ENCODE measurements around the gene SLC15A4. TPM values are rescaled to one million over a fixed set of nuclear protein-coding genes. Genes with fewer than 3 reads are reported as not detected.

SLC15A4 gene
- total RNA-seq, 2 donors from 2014 or later, result 33.5 to 51.5 TPM

DNA sequence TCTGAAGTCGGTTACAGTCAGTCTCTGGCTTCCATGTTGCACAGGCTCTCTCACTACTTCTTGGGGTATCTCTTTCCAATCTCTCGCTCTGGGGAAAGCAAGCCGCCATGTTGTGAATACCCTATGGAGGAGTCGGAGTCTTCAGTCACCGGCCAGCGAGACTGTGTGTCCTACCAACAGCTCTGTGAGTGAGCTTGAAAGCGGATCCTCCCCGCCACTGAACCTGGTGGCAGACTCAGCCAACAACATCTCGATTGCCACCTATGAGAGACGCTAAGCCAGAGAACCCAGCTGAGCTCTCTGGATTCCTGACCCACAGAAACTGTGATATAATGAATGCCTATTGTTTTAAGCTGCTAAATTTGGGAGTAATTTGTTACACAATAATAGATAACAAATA lies 51.5 kb downstream of the SLC15A4 start:
- Histone ChIP-seq H3K9me3 (no peaks in the 10 kb centered on the region), H3K4me1 (replicated peaks) (no peaks in the 10 kb centered on the region), H3K27me3 (replicated peaks; ENCODE audit: insufficient read depth) (no peaks in the 10 kb centered on the region), H3K36me3 (no peaks in the 10 kb centered on the region), H3K4me3 (no peak overlapping the region), H3K27ac (no peak overlapping the region)
- TF ChIP-seq, protein P1, sequence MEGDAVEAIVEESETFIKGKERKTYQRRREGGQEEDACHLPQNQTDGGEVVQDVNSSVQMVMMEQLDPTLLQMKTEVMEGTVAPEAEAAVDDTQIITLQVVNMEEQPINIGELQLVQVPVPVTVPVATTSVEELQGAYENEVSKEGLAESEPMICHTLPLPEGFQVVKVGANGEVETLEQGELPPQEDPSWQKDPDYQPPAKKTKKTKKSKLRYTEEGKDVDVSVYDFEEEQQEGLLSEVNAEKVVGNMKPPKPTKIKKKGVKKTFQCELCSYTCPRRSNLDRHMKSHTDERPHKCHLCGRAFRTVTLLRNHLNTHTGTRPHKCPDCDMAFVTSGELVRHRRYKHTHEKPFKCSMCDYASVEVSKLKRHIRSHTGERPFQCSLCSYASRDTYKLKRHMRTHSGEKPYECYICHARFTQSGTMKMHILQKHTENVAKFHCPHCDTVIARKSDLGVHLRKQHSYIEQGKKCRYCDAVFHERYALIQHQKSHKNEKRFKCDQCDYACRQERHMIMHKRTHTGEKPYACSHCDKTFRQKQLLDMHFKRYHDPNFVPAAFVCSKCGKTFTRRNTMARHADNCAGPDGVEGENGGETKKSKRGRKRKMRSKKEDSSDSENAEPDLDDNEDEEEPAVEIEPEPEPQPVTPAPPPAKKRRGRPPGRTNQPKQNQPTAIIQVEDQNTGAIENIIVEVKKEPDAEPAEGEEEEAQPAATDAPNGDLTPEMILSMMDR (IDR thresholded peaks at IDR 0.05), result no peak
- TF ChIP-seq POLR2A (IDR thresholded peaks at IDR 0.05), result no peak
- TF ChIP-seq POLR2AphosphoS5 (IDR thresholded peaks at IDR 0.05), result no peak
- no peak for DNase-seq (ENCODE audit: low spot score)
- 90% methylated on average over 10 of the region's 10 CpGs for WGBS
- intact Hi-C loops (cut with DNase I), result no loop called here

DNA sequence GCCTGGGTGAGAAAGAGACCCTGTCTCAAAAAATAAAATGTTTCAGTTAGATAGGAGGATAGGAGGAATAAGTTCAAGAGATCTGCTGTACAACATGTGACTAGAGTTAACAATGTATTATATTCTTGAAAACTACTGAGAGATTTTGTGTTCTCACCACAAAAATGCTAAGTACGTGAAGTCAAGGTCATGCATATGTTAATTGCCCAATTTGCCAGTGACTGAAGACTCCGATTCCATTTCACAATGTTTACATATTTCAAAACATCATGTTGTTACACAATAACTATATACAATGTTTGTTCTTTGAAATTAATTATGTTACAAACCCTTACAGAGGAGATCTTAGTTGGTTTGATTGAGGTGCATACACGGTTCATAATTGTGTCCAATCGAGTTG lies 52.1 kb downstream of the SLC15A4 start:
- Histone ChIP-seq H3K4me3 (no peak overlapping the region), H3K9me3 (no peaks in the 10 kb centered on the region), H3K36me3 (no peaks in the 10 kb centered on the region), H3K27ac (no peak overlapping the region), H3K4me1 (replicated peaks) (no peaks in the 10 kb centered on the region), H3K27me3 (replicated peaks; ENCODE audit: insufficient read depth) (peaks cover 1% of the 10 kb centered on the region)
- DNase-seq (ENCODE audit: low spot score), result no peak
- TF ChIP-seq, protein P1 (IDR thresholded peaks at IDR 0.05), result no peak
- TF ChIP-seq POLR2AphosphoS5 (IDR thresholded peaks at IDR 0.05) (no peak), POLR2A (IDR thresholded peaks at IDR 0.05) (no peak)
- WGBS, result 70% methylated on average over 4 of the region's 4 CpGs
- intact Hi-C loops (cut with DNase I), result no loop called here

DNA sequence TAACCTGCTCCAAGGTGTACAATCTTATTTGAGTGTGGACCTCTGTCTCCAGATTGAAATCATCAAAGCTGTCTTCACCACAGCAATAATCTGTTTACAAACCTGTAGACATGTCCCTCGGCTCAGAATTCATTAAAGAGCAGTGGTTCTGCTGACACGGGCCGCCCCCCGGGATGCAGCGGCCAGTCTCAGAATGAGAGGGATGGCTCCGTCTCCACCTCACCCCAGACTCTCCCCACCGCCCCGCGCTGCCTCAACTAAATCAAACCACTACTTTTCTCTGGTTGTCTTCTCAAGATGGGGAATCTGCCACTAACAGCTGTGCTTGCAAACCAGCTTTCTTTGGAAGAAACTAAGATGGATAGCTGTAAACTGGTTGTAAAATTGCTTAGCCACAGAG lies 56.2 kb downstream of the SLC15A4 start:
- H3K27ac ChIP-seq, result no peak overlapping the region
- intact Hi-C loops (cut with DNase I), result no loop called here
- no peak overlapping the region for H3K4me3 ChIP-seq
- H3K9me3 ChIP-seq, result no peaks in the 10 kb centered on the region
- TF ChIP-seq, protein P1 (IDR thresholded peaks at IDR 0.05), result no peak
- TF ChIP-seq POLR2A (IDR thresholded peaks at IDR 0.05) (no peak), POLR2AphosphoS5 (IDR thresholded peaks at IDR 0.05) (no peak)
- H3K36me3 ChIP-seq, result no peaks in the 10 kb centered on the region
- H3K27me3 ChIP-seq (replicated peaks; ENCODE audit: insufficient read depth), result peaks cover 4% of the 10 kb centered on the region
- no peaks in the 10 kb centered on the region for H3K4me1 ChIP-seq (replicated peaks)
- WGBS, result 38% methylated on average over 9 of the region's 9 CpGs
- DNase-seq (ENCODE audit: low spot score), result no peak

DNA sequence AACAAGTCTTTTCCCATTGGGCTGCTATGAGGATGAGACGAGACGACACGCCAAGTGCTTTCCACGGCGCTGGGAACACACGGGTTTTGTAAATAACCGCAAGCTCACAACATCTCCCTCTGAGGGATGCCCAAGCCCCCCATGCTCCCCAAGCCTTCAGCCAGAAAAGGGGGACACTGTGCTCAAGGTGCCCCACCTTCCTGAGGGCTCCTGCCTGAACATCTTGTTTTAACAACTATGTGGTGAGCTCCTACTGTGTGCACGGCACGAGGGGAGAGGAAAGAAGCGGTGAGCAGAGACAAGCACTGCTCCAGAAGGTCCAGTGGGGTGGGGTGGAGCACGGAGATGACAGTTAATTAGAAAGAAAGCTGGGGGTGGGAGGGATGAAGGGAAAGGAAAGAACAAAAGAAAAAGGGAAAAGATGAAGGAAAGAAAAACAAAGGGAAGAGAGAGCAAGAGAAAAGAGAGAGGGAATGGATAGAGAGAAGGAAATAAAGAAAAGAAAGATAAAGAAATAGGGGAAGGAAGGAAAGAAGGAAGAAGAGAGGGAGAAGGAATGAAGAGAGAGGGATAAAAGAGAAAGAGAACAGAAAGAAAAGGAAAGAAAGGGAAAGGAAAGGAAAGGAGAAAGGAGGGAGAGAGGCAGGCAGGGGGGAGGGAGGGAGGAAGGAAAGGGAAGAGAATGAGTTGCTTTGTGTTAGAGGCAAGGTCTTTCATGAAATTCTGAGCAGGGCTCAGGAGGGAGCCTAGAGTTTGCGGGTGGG lies 56.8 kb downstream of the SLC15A4 start:
- Histone ChIP-seq H3K36me3 (no peaks in the 10 kb centered on the region), H3K4me3 (no peak overlapping the region), H3K9me3 (no peaks in the 10 kb centered on the region), H3K27me3 (replicated peaks; ENCODE audit: insufficient read depth) (peaks cover 4% of the 10 kb centered on the region), H3K4me1 (replicated peaks) (no peaks in the 10 kb centered on the region), H3K27ac (no peak overlapping the region)
- intact Hi-C loops (cut with DNase I), result no loop called here
- TF ChIP-seq, protein P1 (IDR thresholded peaks at IDR 0.05), result no peak
- TF ChIP-seq POLR2A (IDR thresholded peaks at IDR 0.05) (no peak), POLR2AphosphoS5 (IDR thresholded peaks at IDR 0.05) (no peak)
- no peak for DNase-seq (ENCODE audit: low spot score)
- WGBS, result 63% methylated on average over 12 of the region's 12 CpGs

DNA sequence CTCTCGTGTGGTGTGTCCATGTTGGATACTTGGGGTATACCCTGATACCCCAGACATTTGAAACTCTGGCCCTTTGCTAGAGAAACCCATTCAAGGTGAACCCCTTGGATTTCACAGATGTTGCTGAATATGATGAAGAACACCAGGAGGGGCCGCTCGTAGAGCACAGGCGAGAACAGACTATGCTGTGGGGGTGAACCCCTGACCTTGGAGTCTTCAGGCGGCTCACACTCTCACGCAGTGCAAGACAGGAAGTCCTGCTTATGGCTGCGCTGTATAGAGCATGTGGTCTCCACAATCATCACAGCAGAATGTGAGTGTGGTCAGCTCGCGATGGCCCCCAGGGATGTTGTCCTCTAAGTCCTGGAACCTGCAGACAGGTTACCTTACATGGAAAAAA lies 60.4 kb downstream of the SLC15A4 start:
- Histone ChIP-seq H3K27me3 (replicated peaks; ENCODE audit: insufficient read depth) (peaks cover 4% of the 10 kb centered on the region), H3K36me3 (no peaks in the 10 kb centered on the region), H3K4me1 (replicated peaks) (no peaks in the 10 kb centered on the region), H3K9me3 (no peaks in the 10 kb centered on the region), H3K27ac (no peak overlapping the region), H3K4me3 (no peak overlapping the region)
- no peak for DNase-seq (ENCODE audit: low spot score)
- intact Hi-C loops (cut with DNase I), result no loop called here
- TF ChIP-seq, protein P1 (IDR thresholded peaks at IDR 0.05), result no peak
- TF ChIP-seq POLR2A (IDR thresholded peaks at IDR 0.05), result no peak
- TF ChIP-seq POLR2AphosphoS5 (IDR thresholded peaks at IDR 0.05), result no peak
- WGBS, result 90% methylated on average over 9 of the region's 9 CpGs

All from prostate gland (tissue), 2 donors.